ENCODE measurements around the gene MATR3.

- TF ChIP-seq CTCF (conservative IDR thresholded peaks at IDR 0.05 in 1 of 2, IDR thresholded peaks at IDR 0.05 in 1 of 2; ENCODE audit: low read depth in 1 of 2, low read length in 2 of 2), result no peak
- TF ChIP-seq EZH2 (IDR thresholded peaks at IDR 0.05; ENCODE audit: low read length, missing control alignments), result no peak
Observed at GRCh38 chr5:139308797-139309196, 15.3 kb downstream of the MATR3 start.

Data from fibroblast of lung (primary cell).